ENCODE results near the gene GOLPH3.

GOLPH3 gene

GRCh38 chr5:32151198-32151597, 22.9 kb downstream of the GOLPH3 start:
- in situ Hi-C loops (cut with MboI; ENCODE audit: low pct_unique_long_range_greater_than_20kb, low sequenced_read_pairs, unreplicated experiment): no loop called here
- no peak for TF ChIP-seq CTCF (IDR thresholded peaks at IDR 0.05; ENCODE audit: extremely low read depth, insufficient read depth, missing control alignments)
- no peak for DNase-seq (ENCODE audit: low spot score)

- in situ Hi-C loops (cut with MboI; ENCODE audit: low pct_unique_long_range_greater_than_20kb, low sequenced_read_pairs, unreplicated experiment): no loop called here
- DNase-seq (ENCODE audit: low spot score): no peak
- no peak for TF ChIP-seq CTCF (IDR thresholded peaks at IDR 0.05; ENCODE audit: extremely low read depth, insufficient read depth, missing control alignments)
Observed at GRCh38 chr5:32150366-32150765, 23.8 kb downstream of the GOLPH3 start.

GRCh38 chr5:32147959-32148358, 26.2 kb downstream of the GOLPH3 start:
- DNase-seq (ENCODE audit: low spot score): no peak
- no peak for TF ChIP-seq CTCF (IDR thresholded peaks at IDR 0.05; ENCODE audit: extremely low read depth, insufficient read depth, missing control alignments)
- in situ Hi-C loops (cut with MboI; ENCODE audit: low pct_unique_long_range_greater_than_20kb, low sequenced_read_pairs, unreplicated experiment): no loop called here

GRCh38 chr5:32147236-32147635, 26.9 kb downstream of the GOLPH3 start:
- DNase-seq (ENCODE audit: low spot score): no peak
- TF ChIP-seq CTCF (IDR thresholded peaks at IDR 0.05; ENCODE audit: extremely low read depth, insufficient read depth, missing control alignments): no peak
- in situ Hi-C loops (cut with MboI; ENCODE audit: low pct_unique_long_range_greater_than_20kb, low sequenced_read_pairs, unreplicated experiment): no loop called here

GRCh38 chr5:32145378-32145777, 28.7 kb downstream of the GOLPH3 start:
- DNase-seq (ENCODE audit: low spot score): no peak
- in situ Hi-C loops (cut with MboI; ENCODE audit: low pct_unique_long_range_greater_than_20kb, low sequenced_read_pairs, unreplicated experiment): no loop called here
- no peak for TF ChIP-seq CTCF (IDR thresholded peaks at IDR 0.05; ENCODE audit: extremely low read depth, insufficient read depth, missing control alignments)

- no peak for TF ChIP-seq CTCF (IDR thresholded peaks at IDR 0.05; ENCODE audit: extremely low read depth, insufficient read depth, missing control alignments)
- in situ Hi-C loops (cut with MboI; ENCODE audit: low pct_unique_long_range_greater_than_20kb, low sequenced_read_pairs, unreplicated experiment): no loop called here
- DNase-seq (ENCODE audit: low spot score): no peak
Observed at GRCh38 chr5:32144378-32145207, 29.5 kb downstream of the GOLPH3 start.

Measured in GM13977 (cell line).